Measurements from ENCODE around the gene LARP4B.
A peak's percentile ranks its signal among the peaks of the same experiment; 100 is the strongest.

The LARP4B gene

DNA sequence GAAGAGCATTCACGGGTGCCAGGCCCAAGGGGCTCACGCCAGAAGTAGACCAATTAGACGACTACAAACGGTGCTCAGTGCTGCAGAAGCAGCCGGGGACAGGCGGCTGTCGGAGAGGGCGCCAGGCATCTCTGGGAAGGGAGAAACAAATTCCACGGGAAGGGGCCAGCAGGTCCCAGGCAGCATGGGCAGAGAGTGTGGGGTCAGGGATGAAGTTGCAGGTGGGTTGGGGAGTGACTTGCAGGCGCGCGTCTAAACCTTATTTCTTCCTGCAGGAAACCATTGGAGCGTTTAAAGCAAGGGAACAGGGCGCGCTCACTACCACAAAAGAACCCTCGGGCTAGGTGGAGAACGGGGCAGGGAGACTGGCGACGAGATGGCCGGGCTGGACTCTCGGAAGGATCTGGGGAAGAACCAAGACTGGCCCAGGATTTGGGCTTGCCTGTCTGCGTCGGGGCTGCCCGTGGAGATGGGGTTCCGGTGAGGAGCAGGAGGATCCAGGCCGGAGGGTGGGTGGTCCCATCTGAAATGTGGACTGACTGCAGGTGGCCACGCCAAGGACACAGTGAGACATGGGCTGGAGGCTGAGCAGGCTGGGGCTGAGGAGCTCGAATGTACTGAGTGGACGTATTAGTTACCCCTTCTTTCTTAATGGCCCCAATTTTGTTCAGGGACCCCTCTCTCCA is 125.7 kb downstream of the LARP4B start:
- no peak for DNase-seq

DNA sequence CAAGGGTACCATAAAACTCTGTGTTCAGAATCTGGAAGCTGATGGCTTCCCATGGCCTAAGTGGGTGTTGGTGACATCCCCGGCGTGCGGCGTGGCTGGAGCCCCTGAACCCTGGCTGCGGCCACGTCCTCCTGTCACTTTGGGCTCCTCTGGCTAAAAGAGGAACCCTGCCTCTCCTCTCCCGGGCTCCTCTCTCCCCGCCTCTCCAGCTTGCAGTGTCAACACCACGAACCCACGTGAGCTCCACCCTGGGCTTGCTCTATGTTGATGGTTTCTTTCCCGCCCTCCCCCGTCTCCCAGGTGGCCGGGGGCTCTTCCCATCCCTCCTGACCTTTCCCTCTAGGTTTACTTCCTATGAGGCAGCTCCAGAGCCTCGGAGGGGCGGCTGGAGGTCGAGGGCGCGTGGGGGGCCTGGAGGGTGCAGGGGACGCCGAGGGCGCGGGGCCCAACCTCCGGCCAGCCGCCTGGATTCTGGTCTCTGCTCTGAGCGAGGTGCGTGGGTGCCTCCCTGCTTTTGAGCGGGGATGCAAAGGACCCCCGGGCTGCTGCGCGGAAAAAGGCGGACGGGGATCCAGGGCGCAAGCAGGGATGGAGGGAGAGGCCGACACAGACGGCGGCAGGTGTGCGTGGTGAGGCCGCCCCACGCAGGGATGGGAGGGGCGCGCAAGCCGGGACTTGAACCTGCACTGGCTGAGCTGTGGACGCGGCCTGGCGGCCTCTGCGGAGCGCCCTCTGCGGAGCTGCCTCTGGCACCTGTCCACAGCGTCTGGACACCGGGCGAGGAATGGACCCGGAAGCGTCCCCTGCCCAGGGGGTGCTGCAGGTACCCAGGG is 126.5 kb downstream of the LARP4B start:
- no peak for DNase-seq

DNA sequence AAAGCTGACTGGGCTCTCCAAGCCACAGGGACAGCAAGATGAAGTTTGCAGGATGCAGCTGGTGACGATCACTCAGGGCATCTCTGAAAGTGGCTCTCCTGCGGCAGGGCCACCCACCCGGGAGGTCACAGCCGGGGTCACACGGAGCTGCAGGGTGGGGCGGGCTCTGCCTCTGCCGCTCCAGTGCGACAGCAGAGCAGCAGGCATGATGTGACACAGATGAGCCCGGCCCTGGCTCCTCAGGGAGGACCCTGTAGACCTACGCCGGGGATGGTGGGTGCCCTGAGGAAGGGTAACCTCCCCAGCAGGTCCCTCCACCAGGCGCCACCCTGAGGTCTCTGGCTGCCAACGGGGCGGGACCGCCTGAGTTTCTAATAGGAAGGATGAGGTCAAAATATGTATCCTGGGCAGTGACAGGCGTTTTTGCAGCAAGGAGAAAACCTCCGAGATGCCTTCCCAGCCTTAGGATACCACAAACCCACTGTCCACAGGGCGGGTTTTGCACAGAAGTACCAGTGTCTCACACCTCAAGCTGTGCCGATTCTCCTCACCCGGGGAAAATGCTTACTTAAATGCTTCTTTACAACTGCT is 127.2 kb downstream of the LARP4B start:
- no peak for DNase-seq

DNA sequence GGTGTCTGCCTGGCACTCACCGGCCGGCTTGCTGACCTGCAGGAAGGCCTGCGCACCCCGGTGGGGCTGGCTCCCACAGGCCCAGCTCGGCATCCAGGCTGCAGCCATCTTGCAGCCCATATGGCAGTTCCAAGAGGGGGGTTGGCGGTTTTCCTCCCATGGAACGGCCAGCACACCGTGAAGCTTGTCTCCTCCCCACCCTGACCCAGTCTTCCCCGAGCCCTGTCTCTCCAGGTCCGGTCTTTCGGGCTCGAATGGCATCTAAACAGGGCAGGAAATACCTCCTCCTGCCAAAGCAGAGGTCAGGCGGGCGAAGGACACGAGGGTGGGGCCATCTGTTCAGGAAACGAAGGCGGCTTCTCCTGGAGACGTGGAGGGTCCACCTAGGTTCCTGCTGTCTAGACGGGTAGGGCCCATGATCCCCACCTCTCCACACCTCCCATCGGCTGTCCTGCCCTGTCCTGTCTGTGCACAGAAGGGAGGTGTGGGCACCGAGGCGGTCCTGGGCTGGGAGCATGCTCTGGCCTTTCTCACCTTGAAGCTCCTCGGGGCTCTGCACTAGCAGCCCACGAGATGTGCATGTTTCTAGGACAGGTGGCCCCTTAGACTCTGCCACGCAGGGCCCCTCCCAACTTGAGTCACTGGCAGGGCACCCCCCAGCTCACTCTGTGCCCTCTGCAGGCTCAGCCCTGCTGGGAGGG is 128.3 kb downstream of the LARP4B start:
- DNase-seq = no peak

DNA sequence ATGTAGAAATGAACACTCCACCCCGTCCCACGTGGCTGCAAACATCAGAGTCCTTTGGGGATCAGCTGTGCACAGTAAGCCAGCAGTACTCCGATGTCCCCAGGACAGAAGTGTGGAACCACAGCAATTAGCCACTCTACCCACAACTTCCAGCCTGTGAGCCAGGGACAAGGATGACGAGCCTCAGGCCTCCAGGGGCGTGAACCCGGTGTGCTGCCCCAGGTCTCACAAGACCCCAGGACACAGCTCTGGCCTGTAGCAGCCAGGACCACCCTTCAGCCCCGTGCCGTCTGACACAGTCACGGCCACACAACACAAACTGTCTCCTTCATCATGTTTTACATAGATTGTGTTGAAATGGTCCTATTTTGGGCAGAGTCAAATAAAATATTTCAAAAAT is 129.0 kb downstream of the LARP4B start:
- DNase-seq = no peak

DNA sequence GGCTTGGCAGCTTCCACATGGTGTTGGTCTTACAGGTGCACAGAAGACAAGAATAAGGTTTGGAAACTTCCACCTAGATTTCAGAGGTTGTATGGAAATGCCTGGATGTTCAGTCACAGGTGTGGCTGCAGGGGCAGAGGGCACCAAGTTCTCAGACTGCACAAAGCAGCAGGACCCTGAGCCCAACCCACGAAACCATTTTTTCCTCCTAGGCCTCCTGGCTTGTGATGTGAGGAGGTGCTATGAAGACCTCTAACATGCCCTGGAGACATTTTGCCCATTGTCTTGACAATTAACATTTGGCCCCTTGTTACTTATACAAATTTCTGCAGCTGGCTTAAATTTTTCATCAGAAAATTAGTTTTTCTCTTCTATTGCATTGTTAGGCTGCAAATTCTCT is 134.3 kb downstream of the LARP4B start:
- DNase-seq = no peak

DNA sequence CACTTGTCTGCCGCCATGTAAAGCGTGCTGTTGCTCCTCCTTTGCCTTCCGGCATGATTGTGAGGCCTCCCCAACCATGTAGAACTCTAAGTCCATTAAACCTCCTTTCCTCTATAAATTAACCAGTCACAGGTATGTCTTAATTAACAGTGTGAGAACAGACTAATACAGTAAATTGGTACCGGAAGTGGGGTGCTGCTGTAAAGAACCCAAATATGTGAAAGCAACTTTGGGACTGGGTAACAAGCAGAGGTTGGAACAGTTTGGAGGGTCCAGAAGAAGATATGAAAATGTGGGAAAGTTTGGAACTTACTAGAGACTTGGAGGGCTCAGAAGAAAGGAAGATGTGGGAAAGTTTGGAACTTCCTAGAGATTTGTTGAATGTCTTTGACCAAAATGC is 135.3 kb downstream of the LARP4B start:
- DNase-seq = no peak

DNA sequence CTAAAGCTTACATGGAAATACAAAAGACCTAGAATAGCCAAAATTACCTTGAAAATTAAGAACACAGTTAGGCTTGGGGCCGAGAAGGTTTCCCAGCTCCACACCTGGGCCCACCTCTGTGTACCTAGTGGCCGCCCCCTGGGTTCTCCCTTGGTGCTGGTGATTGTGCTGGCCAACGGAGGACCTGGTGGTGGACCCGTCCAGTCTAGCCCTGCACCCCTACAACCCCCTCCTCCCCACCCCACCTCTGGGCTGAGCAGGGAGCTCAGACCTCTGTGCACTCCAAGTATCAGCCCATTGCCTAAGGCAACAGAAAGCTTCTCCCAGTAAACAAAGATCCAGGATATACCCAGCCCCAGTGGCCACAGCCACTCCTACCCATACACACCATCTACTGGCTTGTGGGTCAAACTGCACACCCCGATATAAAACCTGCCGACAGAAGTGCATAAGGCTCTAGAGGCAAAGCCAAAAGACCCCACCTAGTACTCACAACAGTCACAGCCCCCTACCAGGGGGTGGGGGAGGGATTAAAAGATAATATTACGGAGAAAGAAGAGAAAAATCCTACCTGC is 137.0 kb downstream of the LARP4B start:
- peak; percentile 19 for DNase-seq

DNA sequence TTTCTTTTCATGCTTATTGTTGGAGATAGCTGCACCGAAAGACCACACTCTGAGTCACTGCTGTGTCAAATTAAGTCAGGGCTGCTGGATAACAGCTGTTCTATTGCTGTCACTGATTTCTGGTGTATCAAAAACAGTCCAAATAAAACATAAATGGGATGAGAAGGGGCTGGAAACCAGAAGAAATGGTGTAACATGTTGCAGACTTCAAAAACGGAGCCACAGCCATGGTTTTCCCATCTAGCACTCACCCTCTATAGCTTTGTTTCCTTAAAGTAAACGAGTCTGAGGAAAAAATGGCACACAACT is 138.8 kb downstream of the LARP4B start:
- peak; percentile 41 for DNase-seq

DNA sequence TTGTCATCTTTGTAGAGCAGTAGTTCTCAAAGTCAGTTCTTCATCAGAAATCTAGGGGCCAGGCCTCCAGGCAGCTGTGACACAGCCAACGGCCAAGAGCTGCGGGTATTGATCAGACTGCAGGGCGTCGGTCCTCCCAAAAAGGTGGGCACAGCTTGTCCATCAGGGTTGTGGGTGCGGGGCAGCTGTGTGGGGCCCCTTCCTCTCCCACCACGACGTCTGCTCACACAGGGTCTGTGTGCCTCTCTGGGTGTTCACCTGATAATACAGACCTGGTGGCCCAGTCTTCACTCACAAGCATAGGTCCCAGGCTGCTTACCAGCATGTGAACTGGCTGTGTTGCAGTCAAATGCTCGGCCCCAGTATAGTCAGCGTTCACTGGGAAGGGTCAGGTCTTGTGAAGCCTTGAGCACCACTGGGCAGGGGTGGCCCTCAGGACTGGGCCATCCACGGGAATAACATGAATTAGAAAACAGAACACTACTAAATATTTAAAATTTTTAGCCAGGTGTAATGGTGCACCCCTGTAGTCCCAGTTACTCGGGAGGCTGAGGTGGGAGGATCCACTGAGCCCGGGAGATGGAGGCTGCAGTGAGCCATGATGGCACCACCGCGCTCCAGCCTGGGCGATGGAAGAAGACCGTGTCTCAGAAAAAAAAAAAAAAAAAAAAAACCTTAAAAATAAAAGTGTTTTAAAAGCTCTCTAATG is 139.3 kb downstream of the LARP4B start:
- no peak for DNase-seq

DNA sequence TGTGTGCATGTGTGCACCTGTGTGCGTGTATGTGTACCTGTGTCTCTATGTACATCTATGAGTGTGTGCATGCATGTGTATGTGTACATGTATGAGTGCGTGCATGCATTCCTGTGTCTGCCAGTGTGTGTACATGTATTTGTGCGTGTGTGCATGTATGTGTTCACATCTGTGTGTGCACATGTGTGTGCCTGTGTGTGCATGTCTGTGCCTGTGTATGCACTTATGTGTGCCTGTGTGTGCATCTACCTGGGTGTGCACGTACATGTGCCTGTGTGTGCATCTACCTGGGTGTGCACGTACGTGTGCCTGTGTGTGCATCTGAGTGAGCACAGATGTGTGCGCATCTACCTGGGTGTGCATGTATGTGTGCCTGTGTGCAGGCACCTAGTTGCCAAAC is 139.9 kb downstream of the LARP4B start:
- DNase-seq = no peak

DNA sequence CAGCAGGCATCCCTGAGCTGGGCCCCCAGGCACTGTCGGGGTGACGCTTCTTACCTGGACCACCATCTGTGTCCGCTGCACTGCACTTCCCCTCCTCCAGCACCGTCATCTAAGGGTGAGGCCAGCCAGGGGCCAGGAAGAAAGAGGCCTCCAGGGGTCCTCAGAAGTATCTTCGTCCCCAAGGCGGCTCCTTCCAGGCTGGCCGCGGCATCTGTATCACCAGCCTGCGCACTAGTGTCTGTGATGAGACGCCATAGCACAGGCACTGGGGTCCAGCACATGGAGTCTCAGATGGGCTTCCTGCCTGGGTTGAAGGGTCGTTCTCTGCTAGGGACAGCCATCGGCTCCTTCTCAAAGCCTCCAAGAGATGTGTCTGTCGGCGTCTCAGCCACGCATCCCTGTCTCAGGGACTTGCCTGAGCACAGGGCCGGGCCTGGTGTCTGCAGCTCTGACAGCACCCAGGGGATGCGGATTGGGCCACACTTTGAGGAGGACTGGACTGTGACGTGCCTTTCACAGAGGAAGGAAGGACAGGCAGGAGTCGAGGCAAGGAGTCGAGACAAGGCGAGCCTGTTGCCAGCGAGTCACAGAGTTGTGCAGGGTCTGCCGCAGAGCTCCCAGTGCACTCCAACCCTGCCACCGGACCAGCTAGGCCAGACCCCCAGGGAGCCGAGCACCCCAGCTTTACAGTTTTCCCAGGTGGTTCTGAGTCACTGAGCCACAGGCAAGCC is 140.5 kb downstream of the LARP4B start:
- DNase-seq = no peak

DNA sequence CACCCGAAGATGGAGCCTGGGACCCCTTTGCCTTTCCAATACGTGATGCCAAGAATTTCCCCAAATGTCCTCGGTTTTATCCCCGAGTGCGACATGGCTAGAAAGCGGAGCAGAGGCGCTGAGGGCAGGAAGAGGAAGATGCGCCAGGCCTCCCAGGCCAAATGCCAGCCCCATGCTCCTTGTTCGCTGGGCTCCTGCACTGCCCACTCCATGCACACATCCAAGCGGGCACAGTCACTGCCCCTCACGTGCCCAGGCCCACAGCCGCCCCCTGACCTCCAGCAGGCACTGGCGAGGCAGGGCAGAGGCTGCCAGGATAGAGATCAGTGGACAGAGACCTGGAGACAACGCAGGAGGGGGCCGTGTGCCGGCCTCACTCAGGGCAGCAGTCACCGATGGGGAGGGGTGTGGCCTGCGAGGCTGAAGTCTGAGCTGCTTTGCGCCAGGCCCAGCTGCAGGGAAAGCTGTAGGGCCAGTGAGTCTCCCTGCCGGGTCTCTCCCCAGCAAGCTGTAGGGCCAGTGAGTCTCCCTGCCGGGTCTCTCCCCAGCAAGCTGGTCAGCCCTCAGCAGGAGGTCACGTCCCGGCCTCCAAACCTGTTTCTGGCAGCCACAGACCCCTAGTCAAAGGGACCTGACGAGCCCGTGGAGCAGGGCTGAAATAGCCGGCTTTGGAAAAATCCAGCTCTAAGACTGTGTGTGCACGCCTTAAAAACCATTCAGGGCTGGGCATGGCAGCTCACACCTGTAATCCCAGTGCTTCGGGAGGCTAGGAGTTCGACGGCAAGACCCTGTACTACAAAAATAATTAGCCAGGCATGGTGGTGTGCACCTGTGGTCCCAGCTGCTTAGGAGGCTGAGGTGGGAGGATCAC is 141.4 kb downstream of the LARP4B start:
- DNase-seq = no peak

DNA sequence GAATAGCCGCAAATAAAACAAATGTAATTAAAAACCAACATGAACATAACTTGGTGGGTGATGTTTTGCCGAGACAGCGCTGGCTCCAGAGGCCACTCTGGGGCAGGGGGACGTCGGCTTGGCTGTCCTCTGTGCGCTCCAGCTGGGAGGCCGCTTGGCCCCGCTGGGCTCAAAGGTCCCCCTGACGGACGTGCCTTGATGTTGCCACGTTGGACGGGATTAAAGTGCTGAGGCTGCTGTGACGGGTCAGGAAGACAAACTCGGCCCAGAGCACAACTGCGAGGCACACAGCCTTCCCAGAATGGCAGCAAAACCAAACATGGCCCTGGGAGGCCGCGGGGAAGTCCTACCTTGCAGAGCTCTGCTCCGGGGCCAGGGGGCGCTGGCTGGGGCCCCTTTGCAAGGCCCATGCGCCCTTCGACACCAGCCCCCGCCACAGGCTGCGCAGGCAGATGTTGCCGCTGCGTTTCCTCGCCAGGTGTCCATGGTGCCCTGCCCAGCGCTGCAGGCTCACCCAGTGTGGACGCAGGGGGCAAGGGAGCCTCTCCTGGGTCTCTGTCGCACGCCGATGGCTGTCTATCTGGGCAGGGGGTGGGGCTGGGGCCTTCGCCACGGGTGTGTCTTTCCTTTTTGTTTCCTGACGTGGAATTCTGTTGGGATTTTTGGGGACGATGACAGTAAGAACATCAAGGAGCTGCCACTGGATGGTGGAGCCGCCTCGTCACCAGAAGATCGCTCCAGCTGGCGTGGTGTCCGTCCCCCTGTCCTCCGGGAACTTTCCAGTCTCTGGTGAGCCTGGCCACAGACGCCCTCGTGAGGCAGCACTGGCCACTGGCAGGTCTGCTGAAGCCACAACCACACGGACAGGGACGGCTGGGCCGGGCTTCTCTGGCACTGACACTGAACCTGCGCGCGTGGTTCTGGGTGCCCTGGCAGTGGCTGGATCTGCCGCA is 142.4 kb downstream of the LARP4B start:
- DNase-seq = peak; percentile 72

DNA sequence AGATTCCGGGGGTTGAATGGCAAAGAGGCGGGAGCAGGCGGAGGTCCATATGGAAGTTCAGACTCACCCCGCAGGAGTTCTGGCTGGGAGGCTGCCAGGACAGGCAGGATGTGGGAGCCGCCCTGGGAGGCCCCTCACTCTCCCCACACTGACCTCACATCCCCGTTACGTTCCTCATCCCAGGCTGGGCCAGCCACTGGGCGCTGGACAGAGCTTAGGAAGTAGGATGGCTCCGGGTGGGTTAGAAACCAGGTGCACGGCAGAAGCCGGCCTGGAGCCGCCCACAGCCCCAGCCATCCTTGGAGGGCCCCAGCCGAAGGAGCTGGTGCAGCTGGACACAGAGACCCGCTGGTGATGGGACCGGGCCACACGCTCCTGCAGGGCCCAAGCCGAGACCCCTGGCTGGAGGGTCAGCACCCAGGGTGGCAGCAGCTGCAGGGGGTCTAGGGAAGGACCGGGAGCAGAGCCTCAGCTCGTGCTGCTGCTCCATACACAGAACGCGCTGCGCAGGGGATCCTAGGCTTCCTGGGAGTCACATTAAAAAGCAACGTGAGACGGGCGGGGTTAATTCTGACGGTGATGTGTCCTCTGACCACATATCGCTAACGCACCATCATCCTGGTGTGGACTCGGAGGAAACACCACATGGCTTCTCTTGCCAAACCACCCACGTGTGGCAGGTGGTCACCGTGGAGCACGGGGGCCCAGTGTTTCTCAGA is 143.4 kb downstream of the LARP4B start:
- DNase-seq = peak; percentile 78

DNA sequence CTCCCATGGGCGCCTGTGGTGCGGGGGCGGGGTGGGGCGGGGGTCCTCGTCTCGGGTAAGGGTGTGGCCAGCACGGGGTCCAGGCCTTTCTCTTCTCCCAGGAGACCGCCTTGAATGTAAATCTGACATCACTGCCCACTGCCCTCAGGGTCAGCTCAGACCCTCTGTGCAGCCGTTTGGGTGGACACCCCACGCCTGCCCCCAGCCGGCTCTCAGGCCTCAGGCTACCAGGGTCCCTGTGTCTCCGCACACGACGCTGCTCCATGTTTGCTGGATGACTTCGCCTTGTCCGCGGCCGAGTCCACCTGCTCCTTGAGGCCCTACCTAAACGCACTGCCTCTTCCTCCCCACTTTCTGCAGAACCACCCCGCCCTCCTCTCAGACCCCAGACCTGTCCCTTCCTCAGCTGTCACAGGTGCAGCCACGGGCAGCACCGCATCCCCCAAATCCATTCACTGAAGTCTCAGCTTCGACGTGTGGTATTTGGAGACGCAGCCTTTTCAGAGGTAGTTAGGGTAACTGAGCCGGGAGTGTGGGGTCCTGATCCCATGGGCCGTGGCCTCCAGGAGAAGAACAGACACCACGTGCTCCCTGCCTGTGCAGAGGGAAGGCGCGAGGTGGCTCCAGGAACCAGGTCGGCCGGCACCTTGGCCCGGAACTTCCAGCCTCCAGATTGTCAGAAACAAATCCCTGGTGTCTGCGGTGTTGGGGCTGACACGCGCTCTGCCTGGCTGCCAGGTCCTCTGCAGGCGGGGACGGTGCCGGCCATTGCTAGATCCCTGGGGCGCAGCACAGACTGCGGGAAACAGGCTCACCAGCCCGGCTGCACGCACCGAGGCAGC is 144.7 kb downstream of the LARP4B start:
- DNase-seq = no peak

DNA sequence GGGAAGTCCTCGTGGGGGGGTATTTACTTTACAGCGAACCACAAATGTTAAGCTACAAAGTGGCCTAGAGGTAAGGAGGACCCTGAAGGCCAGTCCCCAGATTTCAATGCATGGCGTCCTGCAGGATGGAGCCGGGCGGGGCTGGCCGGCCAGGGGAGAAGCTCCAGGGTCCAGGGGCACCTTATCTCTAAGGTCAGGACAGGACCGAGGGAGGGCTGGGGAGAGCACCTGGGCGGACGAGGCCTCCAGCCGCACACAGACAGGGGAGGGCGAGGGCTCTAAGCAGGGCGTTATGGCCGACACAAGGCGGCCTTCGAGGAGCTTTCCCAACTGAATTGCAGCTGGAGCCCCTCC is 145.7 kb downstream of the LARP4B start:
- DNase-seq = no peak
